Neural progenitor cell (in vitro differentiated cells): ENCODE results near the gene CCNL1.

ENCODE experiments used
- EZH2 ChIP-seq: fragments of 200-600 bp; sonication (generic); IDR thresholded peaks from 2 replicates; pipeline ENCODE4 v1.6.1; 2017; ENCODE audit warnings: antibody characterized with exemption, mild to moderate bottlenecking, moderate library complexity
- EZH2phosphoT487 ChIP-seq: fragments of 200-600 bp; sonication (generic); IDR thresholded peaks from 2 replicates; pipeline ENCODE4 v1.6.1; 2017; ENCODE audit warnings: antibody characterized with exemption
- TF ChIP-seq, protein P1 (sequence below): fragments of 200-600 bp; sonication (generic); IDR thresholded peaks from 2 replicates; pipeline ENCODE4 v1.5.1; 2017; ENCODE audit warnings: antibody characterized with exemption, mild to moderate bottlenecking

DNA sequence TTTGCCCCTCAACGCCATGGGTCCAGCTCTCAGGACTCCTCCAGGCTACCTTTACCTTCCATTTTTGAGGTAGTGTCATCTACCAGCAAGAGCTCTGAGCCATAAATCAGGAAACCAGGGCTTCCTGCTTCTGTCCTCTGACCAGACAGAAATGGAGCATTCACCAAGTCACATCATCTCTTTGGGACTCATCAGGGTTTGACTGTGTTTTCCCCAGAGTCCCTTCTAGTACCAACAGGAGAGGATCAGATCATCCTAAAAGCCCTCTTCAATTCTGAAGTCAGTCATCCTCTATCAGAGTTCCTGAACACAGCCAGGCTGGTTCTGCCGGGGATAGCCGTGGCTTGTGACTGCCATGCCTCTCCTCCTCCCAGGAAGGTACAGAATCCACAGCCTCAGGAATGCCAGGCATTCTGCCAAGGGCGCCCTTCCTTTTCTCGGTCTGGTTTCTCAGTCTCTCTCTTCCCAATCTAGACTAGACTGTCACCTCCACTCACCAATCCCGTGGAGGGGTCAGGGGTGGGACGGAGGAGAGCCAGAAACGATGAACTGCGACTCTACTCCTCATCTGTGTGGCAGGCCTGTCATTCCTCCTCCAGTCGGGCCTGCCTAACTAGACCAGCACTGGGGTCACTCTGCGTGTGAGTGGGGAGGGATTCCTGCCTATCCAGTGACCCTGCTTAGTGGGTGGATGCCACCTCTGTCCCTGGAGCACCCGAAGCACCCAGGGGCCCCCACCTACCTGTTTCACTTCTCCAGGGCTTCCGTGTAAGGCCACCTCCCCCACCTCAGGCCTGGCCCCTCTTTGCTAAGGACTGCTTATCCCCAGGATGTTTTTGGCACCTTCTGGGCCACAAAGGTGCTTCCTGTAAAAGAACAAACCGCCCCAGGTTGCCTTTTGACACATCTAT, 30.9 kb downstream of the CCNL1 start:
- TF ChIP-seq, protein P1, sequence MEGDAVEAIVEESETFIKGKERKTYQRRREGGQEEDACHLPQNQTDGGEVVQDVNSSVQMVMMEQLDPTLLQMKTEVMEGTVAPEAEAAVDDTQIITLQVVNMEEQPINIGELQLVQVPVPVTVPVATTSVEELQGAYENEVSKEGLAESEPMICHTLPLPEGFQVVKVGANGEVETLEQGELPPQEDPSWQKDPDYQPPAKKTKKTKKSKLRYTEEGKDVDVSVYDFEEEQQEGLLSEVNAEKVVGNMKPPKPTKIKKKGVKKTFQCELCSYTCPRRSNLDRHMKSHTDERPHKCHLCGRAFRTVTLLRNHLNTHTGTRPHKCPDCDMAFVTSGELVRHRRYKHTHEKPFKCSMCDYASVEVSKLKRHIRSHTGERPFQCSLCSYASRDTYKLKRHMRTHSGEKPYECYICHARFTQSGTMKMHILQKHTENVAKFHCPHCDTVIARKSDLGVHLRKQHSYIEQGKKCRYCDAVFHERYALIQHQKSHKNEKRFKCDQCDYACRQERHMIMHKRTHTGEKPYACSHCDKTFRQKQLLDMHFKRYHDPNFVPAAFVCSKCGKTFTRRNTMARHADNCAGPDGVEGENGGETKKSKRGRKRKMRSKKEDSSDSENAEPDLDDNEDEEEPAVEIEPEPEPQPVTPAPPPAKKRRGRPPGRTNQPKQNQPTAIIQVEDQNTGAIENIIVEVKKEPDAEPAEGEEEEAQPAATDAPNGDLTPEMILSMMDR, result no peak
- TF ChIP-seq EZH2, result no peak
- no peak for TF ChIP-seq EZH2phosphoT487
